Measurements from ENCODE around the gene NRGN. TPM values are rescaled to one million over a fixed set of nuclear protein-coding genes. Genes with fewer than 3 reads are reported as not detected.

Gene NRGN
- total RNA-seq, 4 donors from 2014 or later: 0.83 to 5.0 (median 1.5) TPM

- Histone ChIP-seq H3K27ac (no peak overlapping the region), H3K27me3 (peaks cover 0 to 96% (median 0%) of the 10 kb centered on the region in 4 donors), H3K36me3 (no peaks in the 10 kb centered on the region), H3K4me3 (no peak overlapping the region), H3K9me3 (no peaks in the 10 kb centered on the region), H3K4me1 (peaks cover 30 to 50% (median 31%) of the 10 kb centered on the region in 3 donors)
- 82 to 86% methylated on average over 5 of the region's 6 CpGs for WGBS, 2 donors
- TF ChIP-seq CTCF (IDR thresholded peaks at IDR 0.05): no peak
- TF ChIP-seq POLR2A (IDR thresholded peaks at IDR 0.05): no peak
- DNase-seq: no peak
- intact Hi-C loops (cut with DNase I): loop anchor here (5.0 kb wide), 1 partner anchor 71 kb away; the partner anchor contains the start of genes SIAE and SPA17
Measured at GRCh38 chr11:124743050-124743449, 3.3 kb downstream of the NRGN start.

DNA sequence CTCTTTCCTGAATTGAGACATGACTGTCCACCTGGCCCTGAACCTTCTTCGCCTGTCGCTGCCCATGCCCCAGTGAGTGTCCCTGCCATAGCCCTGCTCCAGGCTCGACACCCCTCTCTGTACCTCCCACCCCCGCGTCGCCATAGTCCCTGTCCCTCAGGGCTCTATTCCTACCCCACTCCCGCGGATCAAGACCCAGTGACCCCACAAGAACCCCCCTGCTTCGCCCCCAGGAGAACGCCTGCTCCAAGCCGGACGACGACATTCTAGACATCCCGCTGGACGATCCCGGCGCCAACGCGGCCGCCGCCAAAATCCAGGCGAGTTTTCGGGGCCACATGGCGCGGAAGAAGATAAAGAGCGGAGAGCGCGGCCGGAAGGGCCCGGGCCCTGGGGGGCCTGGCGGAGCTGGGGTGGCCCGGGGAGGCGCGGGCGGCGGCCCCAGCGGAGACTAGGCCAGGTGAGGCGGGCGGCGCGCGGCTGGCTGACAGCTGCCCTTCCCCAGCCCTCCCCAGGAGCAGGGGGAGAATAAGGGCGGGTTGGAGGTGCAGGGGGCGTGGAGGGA is 5.6 kb downstream of the NRGN start:
- Histone ChIP-seq H3K9me3 (no peaks in the 10 kb centered on the region), H3K27me3 (peaks cover 0 to 92% (median 0%) of the 10 kb centered on the region in 4 donors), H3K36me3 (no peaks in the 10 kb centered on the region), H3K27ac (no peak overlapping the region), H3K4me1 (peaks cover 19 to 51% (median 27%) of the 10 kb centered on the region in 3 donors), H3K4me3 (peak overlapping the region in 3 of 4 donors; percentile 51 to 74 (median 59))
- TF ChIP-seq POLR2A (IDR thresholded peaks at IDR 0.05) (no peak), CTCF (IDR thresholded peaks at IDR 0.05) (no peak)
- intact Hi-C loops (cut with DNase I): no loop called here
- 54 to 61% methylated on average over 10 to 26 of the region's 44 CpGs for WGBS, 2 donors
- no peak for DNase-seq

GRCh38 chr11:124745835-124746620 is 6.3 kb downstream of the NRGN start:
- intact Hi-C loops (cut with DNase I): no loop called here
- Histone ChIP-seq H3K4me3 (peak overlapping the region; percentile 33 to 74 (median 55)), H3K27ac (peak overlapping the region; percentile 63 to 83 (median 78)), H3K4me1 (peaks cover 12 to 44% (median 22%) of the 10 kb centered on the region in 3 donors), H3K9me3 (no peaks in the 10 kb centered on the region), H3K27me3 (peaks cover 0 to 92% (median 0%) of the 10 kb centered on the region in 4 donors), H3K36me3 (no peaks in the 10 kb centered on the region)
- DNase-seq: no peak
- WGBS, 2 donors: 6 to 9% methylated on average over 17 to 29 of the region's 41 CpGs
- TF ChIP-seq POLR2A (IDR thresholded peaks at IDR 0.05) (no peak), CTCF (IDR thresholded peaks at IDR 0.05) (peak in 3 of 6 experiments; percentile 13 to 49 (median 27))

DNA sequence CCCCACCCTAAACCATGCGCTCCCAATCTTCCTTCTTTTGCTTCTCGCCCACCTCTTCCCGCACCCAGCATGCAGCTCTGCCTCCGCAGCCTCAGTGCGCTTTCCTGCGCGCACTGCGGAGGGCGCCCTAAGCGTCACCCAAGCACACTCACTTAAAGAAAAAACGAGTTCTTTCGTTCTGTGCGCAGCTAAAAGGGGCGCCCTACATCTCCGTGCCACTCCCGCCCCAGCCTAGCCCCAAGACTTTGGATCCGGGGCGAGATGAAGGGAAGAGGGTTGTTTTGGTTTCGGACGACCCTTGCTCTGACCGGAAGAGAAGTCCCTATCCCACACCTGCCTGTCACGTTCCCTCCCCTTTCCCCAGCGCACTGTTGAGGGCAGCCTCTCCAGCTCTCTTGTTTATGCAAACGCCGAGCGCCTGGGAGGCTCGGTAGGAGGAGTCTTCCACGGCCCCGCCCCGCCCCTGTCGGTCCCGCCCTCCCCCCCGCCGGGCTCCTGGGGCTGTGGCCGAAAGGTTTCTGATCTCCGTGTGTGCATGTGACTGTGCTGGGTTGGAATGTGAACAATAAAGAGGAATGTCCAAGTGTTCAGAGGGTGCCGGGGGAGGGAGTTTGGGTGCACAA is 7.0 kb downstream of the NRGN start:
- H3K9me3 ChIP-seq: no peaks in the 10 kb centered on the region
- 4% methylated on average over 15 to 17 of the region's 37 CpGs for WGBS, 2 donors
- no peaks in the 10 kb centered on the region for H3K36me3 ChIP-seq
- TF ChIP-seq CTCF (IDR thresholded peaks at IDR 0.05) (peak in 5 of 6 experiments; percentile 35 to 56 (median 49)), POLR2A (IDR thresholded peaks at IDR 0.05) (peak in 3 of 4 donors; percentile 51 to 71 (median 67))
- DNase-seq: peak; percentile 42
- H3K4me1 ChIP-seq: peaks cover 16 to 48% (median 27%) of the 10 kb centered on the region in 3 donors
- peaks cover 0 to 92% (median under 1%) of the 10 kb centered on the region in 4 donors for H3K27me3 ChIP-seq
- H3K27ac ChIP-seq: peak overlapping the region; percentile 63 to 83 (median 78)
- intact Hi-C loops (cut with DNase I): no loop called here
- H3K4me3 ChIP-seq: peak overlapping the region; percentile 33 to 74 (median 55)
